Subcutaneous abdominal adipose tissue (tissue), 5 donors: ENCODE measurements around the gene OR52A5.
"Not testable (repeated sequence)": the region's sequence is repeated elsewhere in the genome, so short reads cannot be mapped to it uniquely, and the experiment has no call there.

ENCODE experiments used
- H3K27ac ChIP-seq: one replicate; pipeline ENCODE4 v1.7.0; 2013; ENCODE audit warnings: low read depth, mild to moderate bottlenecking, inconsistent platforms, low read length, moderate library complexity
- H3K27me3 ChIP-seq, 5 donors: one replicate each; pipeline ENCODE4 v1.7.0; 2013; ENCODE audit warnings: low read length in 5 of 5, inconsistent platforms in 1 of 5; ENCODE audit not compliant: control insufficient read depth in 5 of 5, insufficient read depth in 4 of 5
- H3K36me3 ChIP-seq, 5 donors: one replicate each; pipeline ENCODE4 v1.7.0; 2013; ENCODE audit warnings: low read length in 5 of 5; ENCODE audit not compliant: control insufficient read depth in 5 of 5, insufficient read depth in 5 of 5
- H3K4me1 ChIP-seq, 5 donors: one replicate each; pipeline ENCODE4 v1.7.0; 2013; ENCODE audit warnings: low read length in 5 of 5, mild to moderate bottlenecking in 3 of 5, moderate library complexity in 1 of 5; ENCODE audit not compliant: control insufficient read depth in 5 of 5, insufficient read depth in 5 of 5
- H3K4me3 ChIP-seq, 5 donors: one replicate each; pipeline ENCODE4 v1.7.0; 2013; ENCODE audit warnings: low read length in 5 of 5, low read depth in 1 of 5
- H3K9ac ChIP-seq, 5 donors: one replicate each; pipeline ENCODE4 v1.7.0; 2013; ENCODE audit warnings: low read length in 5 of 5, mild to moderate bottlenecking in 4 of 5, moderate library complexity in 3 of 5
- H3K9me3 ChIP-seq, 5 donors: one replicate each; pipeline ENCODE4 v1.7.0; 2013; ENCODE audit warnings: low read length in 5 of 5; ENCODE audit not compliant: control insufficient read depth in 5 of 5
- donor health status: healthy.
- donor health status: healthy.
- donor health status: healthy.
- donor health status: healthy.
- donor health status: healthy.

OR52A5 gene

DNA sequence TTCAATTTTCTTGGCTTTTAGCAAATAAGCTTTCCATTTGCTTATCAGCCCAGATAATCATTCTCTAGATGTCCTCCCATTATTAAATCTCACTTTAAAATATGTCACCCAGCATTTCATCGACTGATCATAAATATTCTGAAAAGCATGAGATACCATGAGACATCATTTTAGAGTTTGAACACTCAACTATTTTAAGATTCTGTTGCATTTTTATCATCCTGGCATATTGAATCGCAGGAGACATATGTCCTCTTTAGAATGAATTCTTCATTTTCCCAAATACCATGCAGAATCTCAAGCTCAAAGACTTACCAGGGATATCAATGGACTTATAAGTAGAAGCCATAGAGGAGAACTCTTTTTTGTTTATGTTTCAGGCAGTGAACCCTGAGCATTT lies at the start of gene OR52A5:
OR52A5 (minus strand) TSS at position 361 of the 400 bp plus-strand sequence. CDS start 5,714 bp downstream, outside the sequence.
- Histone ChIP-seq H3K4me1 (no peaks in the 10 kb centered on the region), H3K36me3 (no peaks in the 10 kb centered on the region), H3K27ac (no peak within 1 kb of the TSS), H3K27me3 (peaks cover 0 to 3% (median 0%) of the 10 kb centered on the region in 5 donors), H3K4me3 (no peak within 1 kb of the TSS), H3K9ac (no peak within 1 kb of the TSS), H3K9me3 (no peaks in the 10 kb centered on the region)

DNA sequence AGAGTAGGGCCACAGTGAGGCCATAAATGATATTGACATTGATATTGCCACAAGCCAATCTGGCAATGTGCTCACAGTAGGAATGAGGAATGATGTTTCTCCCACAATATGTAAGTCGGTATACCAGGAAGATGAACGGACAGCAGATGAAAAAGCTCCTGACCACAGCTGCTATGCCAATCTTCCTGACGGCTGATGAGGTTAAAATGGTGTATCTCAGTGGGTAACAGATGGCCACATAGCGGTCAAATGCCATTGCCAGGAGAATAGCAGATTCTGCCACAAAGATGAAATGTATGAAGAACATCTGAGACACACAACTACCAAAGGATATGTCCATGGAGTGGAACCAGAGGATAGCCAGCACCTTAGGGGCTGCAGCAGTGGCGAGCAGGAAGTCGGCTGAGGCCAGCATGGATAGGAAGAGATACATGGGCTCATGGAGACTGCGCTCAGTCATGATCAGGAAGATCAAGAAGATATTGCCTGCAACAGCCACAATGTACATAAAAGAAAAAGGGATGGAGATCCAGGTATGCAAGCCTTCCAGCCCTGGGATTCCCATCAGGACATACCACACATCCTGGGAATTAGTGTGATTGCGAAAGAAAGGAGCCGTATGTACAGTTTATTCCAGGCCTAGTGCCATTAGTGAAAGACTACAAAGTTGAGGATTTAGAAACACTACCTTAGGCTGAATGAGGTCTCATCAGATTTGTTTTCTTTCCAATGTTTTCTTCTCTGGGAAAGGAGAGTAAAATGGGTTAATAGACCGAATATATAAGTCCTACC lies 40.1 kb upstream of the OR52A5 start:
- H3K9ac ChIP-seq, result no peak overlapping the region
- no peak overlapping the region for H3K27ac ChIP-seq
- H3K9me3 ChIP-seq, result no peaks in the 10 kb centered on the region
- no peak overlapping the region for H3K4me3 ChIP-seq
- H3K4me1 ChIP-seq, result no peaks in the 10 kb centered on the region
- no peaks in the 10 kb centered on the region for H3K27me3 ChIP-seq
- H3K36me3 ChIP-seq, result no peaks in the 10 kb centered on the region

DNA sequence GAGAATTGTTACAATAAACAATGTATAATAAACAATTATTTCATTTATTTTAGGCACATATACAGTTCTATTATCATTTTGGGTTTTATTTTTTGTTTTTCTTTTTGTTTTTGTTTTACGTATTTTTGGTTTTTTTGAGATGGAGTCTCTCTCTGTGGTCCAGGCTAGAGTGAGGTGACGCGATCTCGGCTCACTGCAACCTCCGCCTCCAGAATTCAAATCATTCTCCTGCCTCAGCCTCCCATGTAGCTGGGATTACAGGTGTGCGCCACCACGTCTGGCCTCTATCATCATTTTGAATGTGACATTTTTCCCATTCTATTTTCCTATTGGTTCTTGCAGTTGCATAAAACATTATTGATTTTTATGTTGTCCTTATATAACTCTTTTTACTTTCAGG lies 36.8 kb upstream of the OR52A5 start:
- H3K27me3 ChIP-seq, result no peaks in the 10 kb centered on the region
- no peak overlapping the region for H3K27ac ChIP-seq
- H3K9ac ChIP-seq, result no peak overlapping the region
- H3K9me3 ChIP-seq, result no peaks in the 10 kb centered on the region
- no peaks in the 10 kb centered on the region for H3K36me3 ChIP-seq
- no peak overlapping the region for H3K4me3 ChIP-seq
- no peaks in the 10 kb centered on the region for H3K4me1 ChIP-seq

DNA sequence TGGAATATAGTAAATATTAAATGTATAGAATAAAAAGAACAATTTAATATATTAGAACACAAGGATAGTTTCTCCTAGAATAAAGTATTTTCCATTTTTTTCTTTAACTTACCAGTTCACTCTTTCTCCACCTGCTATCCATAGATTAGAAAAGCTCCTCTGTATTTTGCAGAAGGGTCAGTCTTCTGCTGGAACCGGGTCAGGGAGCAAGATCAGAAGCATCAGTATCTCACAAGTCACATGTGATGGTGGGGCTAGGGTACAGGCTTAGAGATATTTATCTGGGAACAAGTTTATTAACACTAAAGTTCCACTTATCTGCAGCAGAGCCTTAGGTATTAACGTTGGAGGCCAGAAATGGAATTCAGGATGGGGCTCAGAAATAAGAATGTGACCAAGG lies 33.7 kb upstream of the OR52A5 start:
- H3K4me1 ChIP-seq, result no peaks in the 10 kb centered on the region
- no peak overlapping the region for H3K27ac ChIP-seq
- no peak overlapping the region for H3K4me3 ChIP-seq
- H3K27me3 ChIP-seq, result no peaks in the 10 kb centered on the region
- H3K9me3 ChIP-seq, result no peaks in the 10 kb centered on the region
- H3K9ac ChIP-seq, result no peak overlapping the region
- H3K36me3 ChIP-seq, result no peaks in the 10 kb centered on the region

DNA sequence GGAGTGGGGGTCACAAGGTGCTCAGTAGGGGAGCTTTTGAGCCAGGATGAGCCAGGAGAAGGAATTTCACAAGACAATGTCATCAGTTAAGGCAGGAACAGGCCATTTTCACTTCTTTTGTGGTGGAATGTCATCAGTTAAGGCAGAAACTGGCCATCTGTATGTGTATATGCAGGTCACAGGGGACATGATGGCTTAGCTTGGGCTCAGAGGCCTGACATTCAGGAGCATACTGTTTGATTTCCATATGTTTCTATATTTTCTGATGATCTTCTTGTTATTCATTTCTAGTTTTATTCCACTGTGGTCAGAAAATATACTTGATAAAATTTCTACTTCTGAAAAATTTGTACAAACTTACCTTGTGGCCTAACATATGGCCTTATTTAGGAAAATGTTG lies 27.7 kb upstream of the OR52A5 start:
- H3K9ac ChIP-seq, result not testable (repeated sequence)

DNA sequence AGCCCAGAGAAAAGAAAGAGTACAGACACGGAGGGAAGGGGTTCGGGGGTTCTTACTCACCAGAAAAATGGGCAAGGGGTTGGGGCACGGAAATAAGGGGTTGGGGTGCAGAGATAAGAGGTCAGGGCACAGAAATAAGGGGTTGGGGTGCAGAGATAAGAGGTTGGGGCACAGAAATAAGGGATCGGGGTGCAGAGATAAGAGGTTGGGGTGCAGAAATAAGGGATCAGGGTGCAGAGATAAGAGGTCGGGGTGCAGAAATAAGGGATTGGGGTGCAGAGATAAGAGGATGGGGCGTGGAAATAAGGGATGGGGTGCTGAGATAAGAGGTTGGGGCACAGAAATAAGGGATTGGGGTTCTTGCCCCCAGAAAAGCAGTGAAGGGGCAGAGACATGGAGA lies 26.7 kb upstream of the OR52A5 start:
- not testable (repeated sequence) for H3K27me3 ChIP-seq, H3K9me3 ChIP-seq, H3K4me1 ChIP-seq, H3K4me3 ChIP-seq, H3K9ac ChIP-seq, H3K27ac ChIP-seq, H3K36me3 ChIP-seq

More for the DNA sequence above, 27.7 kb upstream of the OR52A5 start:
- not testable (repeated sequence) for H3K4me1 ChIP-seq, H3K27ac ChIP-seq, H3K36me3 ChIP-seq, H3K4me3 ChIP-seq, H3K9me3 ChIP-seq, H3K27me3 ChIP-seq

DNA sequence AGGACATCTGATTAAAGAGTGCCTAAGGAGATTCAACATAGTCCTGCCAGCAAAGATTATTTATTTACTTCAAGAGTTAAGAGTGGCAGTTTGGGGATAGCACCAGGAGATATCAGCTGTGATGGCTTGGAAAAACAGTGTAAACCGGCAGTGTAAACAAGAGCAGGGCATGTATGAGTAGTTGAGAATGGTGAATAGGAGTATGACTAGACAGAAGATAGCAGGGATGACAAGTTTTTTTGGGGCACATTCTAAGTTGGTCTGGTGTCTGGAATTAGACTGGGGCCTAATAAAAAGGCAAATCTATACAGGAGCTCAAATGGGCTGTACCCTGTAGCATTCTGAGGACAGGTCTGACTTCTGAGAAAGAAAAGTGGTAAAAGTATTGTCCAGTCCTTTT lies 22.9 kb upstream of the OR52A5 start:
- not testable (repeated sequence) for H3K27ac ChIP-seq, H3K27me3 ChIP-seq

DNA sequence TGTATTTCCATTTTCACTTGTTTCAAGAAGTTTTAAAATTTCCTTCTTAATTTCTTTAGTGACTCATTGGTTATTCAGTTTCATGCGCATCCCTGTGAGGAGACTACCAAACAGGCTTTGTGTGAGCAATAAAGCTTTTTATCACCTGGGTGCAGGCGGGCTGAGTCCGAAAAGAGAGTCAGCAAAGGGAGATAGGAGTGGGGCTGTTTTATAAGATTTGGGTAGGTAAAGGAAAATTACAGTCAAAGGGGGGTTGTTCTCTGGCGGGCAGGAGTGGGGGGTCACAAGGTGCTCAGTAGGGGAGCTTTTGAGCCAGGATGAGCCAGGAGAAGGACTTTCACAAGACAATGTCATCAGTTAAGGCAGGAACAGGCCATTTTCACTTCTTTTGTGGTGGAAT lies 22.1 kb upstream of the OR52A5 start:
- not testable (repeated sequence) for H3K36me3 ChIP-seq, H3K9me3 ChIP-seq, H3K9ac ChIP-seq, H3K4me1 ChIP-seq, H3K27me3 ChIP-seq, H3K27ac ChIP-seq, H3K4me3 ChIP-seq

More for the DNA sequence above, 22.9 kb upstream of the OR52A5 start:
- H3K9me3 ChIP-seq, H3K4me1 ChIP-seq, H3K36me3 ChIP-seq, H3K9ac ChIP-seq, H3K4me3 ChIP-seq: not testable (repeated sequence)

DNA sequence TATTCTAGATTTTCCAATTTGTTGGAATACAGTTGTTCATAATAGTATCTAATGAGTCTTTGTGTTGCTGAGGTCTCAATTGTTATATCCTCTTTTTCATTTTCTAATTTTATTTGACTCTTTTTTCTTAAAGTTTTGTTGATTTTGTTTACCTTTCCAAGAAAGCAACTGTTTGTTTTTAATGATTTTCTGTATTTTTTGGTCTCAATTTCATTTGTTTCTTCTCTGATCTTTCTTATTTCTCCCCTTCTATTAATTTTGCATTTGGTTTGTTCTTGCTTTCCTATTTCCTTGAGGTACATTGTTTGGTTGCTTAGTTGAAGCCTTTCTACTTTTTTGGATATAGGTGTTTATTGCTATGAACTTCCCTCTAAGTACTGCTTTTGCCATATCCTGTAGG lies 21.6 kb upstream of the OR52A5 start:
- no peaks in the 10 kb centered on the region for H3K36me3 ChIP-seq
- H3K4me1 ChIP-seq, result no peaks in the 10 kb centered on the region
- H3K9ac ChIP-seq, result no peak overlapping the region
- no peaks in the 10 kb centered on the region for H3K9me3 ChIP-seq
- no peaks in the 10 kb centered on the region for H3K27me3 ChIP-seq
- H3K27ac ChIP-seq, result no peak overlapping the region
- no peak overlapping the region for H3K4me3 ChIP-seq

DNA sequence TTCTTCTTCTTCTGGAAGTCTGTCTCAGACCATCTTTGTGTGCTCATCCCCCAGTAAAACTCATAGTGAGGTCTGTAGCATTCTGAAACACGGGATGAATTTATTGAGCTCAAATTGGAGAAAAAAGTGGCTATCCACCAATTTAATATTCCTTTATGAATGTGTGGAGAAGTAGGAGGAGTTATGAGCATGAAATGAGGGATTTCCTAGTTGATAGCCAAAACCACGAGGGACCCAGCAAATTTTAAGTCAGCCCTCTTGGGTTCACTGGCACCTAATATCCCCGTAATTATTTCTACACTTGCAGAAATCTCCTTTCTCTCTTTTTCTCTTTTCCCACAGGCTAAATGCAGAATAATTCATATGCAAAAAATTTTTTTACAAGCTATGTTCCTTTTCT lies 16.5 kb upstream of the OR52A5 start, which contains the start of gene OR52A1:
OR52A1 (minus strand) TSS at position 101 of the 400 bp plus-strand sequence. CDS start 2,388 bp downstream, outside the sequence.
- Histone ChIP-seq H3K9ac (no peak within 1 kb of the TSS), H3K27ac (no peak within 1 kb of the TSS), H3K9me3 (no peaks in the 10 kb centered on the region), H3K4me1 (no peaks in the 10 kb centered on the region), H3K4me3 (no peak within 1 kb of the TSS), H3K36me3 (no peaks in the 10 kb centered on the region), H3K27me3 (no peaks in the 10 kb centered on the region)
